ENCODE results near the gene VWA2. TPM values are rescaled to one million over a fixed set of nuclear protein-coding genes. Genes with fewer than 3 reads are reported as not detected.

Gene VWA2
- polyA plus RNA-seq, 1 donor from 2014 or later, result not detected

GRCh38 chr10:114250236-114250635 lies 11.2 kb downstream of the VWA2 start:
- Histone ChIP-seq H3K9me2 (ENCODE audit: insufficient read depth, low read length) (no peaks in the 10 kb centered on the region), H3K4me3 (ENCODE audit: low read length) (no peak overlapping the region), H3K4me2 (ENCODE audit: low read length) (no peak overlapping the region), H3K79me2 (replicated peaks; ENCODE audit: insufficient read depth, low read length) (no peaks in the 10 kb centered on the region), H3F3A (ENCODE audit: insufficient read depth, low read length, poor library complexity, severe bottlenecking) (no peaks in the 10 kb centered on the region), H3K27me3 (ENCODE audit: insufficient read depth, low read depth, low read length) (no peaks in the 10 kb centered on the region), H2AFZ (ENCODE audit: low read depth, low read length) (no peak overlapping the region), H4K20me1 (ENCODE audit: insufficient read depth) (no peaks in the 10 kb centered on the region), H3K9me3 (ENCODE audit: low read length) (no peaks in the 10 kb centered on the region), H3K27ac (ENCODE audit: low read length) (no peak overlapping the region), H3K36me3 (ENCODE audit: insufficient read depth, low read length) (no peaks in the 10 kb centered on the region), H3K9ac (ENCODE audit: low read length) (no peak overlapping the region)
- TF ChIP-seq RAD21 (conservative IDR thresholded peaks at IDR 0.05) (no peak), REST (IDR thresholded peaks at IDR 0.05; ENCODE audit: borderline replicate concordance) (no peak), EZH2 (IDR thresholded peaks at IDR 0.05; ENCODE audit: borderline replicate concordance, insufficient read depth, low read length, poor library complexity, severe bottlenecking) (no peak), SMC3 (conservative IDR thresholded peaks at IDR 0.05; ENCODE audit: poor library complexity) (no peak), TAF1 (IDR thresholded peaks at IDR 0.05; ENCODE audit: low read depth) (no peak)

DNA sequence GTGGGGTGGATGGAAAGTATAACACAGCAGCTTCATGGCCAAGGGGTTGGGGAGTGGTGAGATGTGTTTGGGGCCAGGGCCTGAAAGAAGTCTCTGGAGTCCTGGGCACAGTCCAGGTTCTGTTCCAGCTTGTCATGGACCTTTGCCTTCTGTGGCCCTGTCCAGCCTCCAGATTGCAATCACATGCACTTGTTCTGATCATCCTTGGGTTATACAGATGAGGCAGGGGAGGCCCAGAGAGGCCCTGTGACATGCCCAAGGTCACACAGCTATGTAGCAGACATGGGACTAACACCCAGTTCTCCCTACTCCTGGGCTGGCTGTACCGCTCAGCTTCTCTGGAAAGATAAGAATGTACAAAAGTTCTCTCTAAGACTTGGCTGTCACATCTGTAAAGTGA lies 11.7 kb downstream of the VWA2 start:
- no peak overlapping the region for H2AFZ ChIP-seq (ENCODE audit: low read depth, low read length)
- H3K27me3 ChIP-seq (ENCODE audit: insufficient read depth, low read depth, low read length), result no peaks in the 10 kb centered on the region
- no peaks in the 10 kb centered on the region for H3F3A ChIP-seq (ENCODE audit: insufficient read depth, low read length, poor library complexity, severe bottlenecking)
- H3K9ac ChIP-seq (ENCODE audit: low read length), result no peak overlapping the region
- no peak overlapping the region for H3K4me2 ChIP-seq (ENCODE audit: low read length)
- H3K36me3 ChIP-seq (ENCODE audit: insufficient read depth, low read length), result no peaks in the 10 kb centered on the region
- H4K20me1 ChIP-seq (ENCODE audit: insufficient read depth), result no peaks in the 10 kb centered on the region
- no peaks in the 10 kb centered on the region for H3K79me2 ChIP-seq (replicated peaks; ENCODE audit: insufficient read depth, low read length)
- no peaks in the 10 kb centered on the region for H3K9me3 ChIP-seq (ENCODE audit: low read length)
- H3K4me3 ChIP-seq (ENCODE audit: low read length), result no peak overlapping the region
- H3K9me2 ChIP-seq (ENCODE audit: insufficient read depth, low read length), result no peaks in the 10 kb centered on the region
- no peak for TF ChIP-seq SMC3 (conservative IDR thresholded peaks at IDR 0.05; ENCODE audit: poor library complexity)
- no peak for TF ChIP-seq MXI1 (conservative IDR thresholded peaks at IDR 0.05; ENCODE audit: poor library complexity, severe bottlenecking)
- no peak for TF ChIP-seq POLR2AphosphoS5 (IDR thresholded peaks at IDR 0.05)
- no peak for TF ChIP-seq CTCF (IDR thresholded peaks at IDR 0.05; ENCODE audit: poor library complexity, severe bottlenecking)
- no peak for TF ChIP-seq EP300 (conservative IDR thresholded peaks at IDR 0.05; ENCODE audit: poor library complexity, severe bottlenecking)
- no peak for TF ChIP-seq REST (IDR thresholded peaks at IDR 0.05; ENCODE audit: borderline replicate concordance)
- TF ChIP-seq EZH2 (IDR thresholded peaks at IDR 0.05; ENCODE audit: borderline replicate concordance, insufficient read depth, low read length, poor library complexity, severe bottlenecking), result no peak
- TF ChIP-seq RAD21 (conservative IDR thresholded peaks at IDR 0.05), result no peak
- no peak for TF ChIP-seq TAF1 (IDR thresholded peaks at IDR 0.05; ENCODE audit: low read depth)
- H3K27ac ChIP-seq (ENCODE audit: low read length), result no peak overlapping the region

Measured in neural cell (in vitro differentiated cells).